SH-SY5Y (cell line): ENCODE results near the gene PCNT.

Source experiments
- GATA2 ChIP-seq: IDR thresholded peaks from 2 replicates; pipeline ENCODE4 v1.6.1; 2011; ENCODE audit warnings: mild to moderate bottlenecking, low read depth, low read length
- GATA3 ChIP-seq: IDR thresholded peaks from 2 replicates; pipeline ENCODE4 v1.6.1; 2011; ENCODE audit warnings: low read depth, mild to moderate bottlenecking, low read length, moderate library complexity

DNA sequence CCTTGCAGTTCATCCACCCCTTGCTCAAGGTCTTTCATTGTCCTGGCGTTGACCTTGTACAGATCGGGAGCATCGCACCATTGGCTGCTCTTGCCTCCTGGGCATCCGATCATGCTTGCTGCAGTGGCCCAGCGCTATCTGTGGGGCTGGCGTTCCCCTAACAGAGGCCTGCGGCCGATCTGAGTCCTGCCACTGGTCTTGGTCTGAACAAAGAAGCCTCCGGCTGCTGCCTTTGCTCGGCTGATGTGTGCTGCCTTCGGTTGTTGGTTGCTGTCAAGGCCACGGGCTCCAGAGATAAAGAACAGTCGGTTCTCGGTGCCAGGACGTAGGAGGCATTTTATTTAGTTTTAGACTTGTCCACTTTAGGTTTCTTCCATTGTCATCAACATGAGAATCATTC, 39.0 kb downstream of the PCNT start:
- TF ChIP-seq GATA2: no peak
- no peak for TF ChIP-seq GATA3
